Testis (tissue), 3 donors: Measurements from ENCODE around the gene TTC7B. TPM values are rescaled to one million over a fixed set of nuclear protein-coding genes. Genes with fewer than 3 reads are reported as not detected.

Source experiments
- DNase-seq: peaks from one replicate; pipeline ENCODE4 v3.0.0-alpha.2; 2019
- H3K27ac ChIP-seq, 2 donors: fragments of 200-600 bp; sonication (generic); one replicate each; pipeline ENCODE4 v1.5.1; 2019
- H3K27me3 ChIP-seq: fragments of 200-600 bp; sonication (generic); one replicate; pipeline ENCODE4 v1.5.1; 2019
- H3K36me3 ChIP-seq: fragments of 200-600 bp; sonication (generic); one replicate; pipeline ENCODE4 v1.5.1; 2017; ENCODE audit warnings: low read depth; ENCODE audit errors: missing control alignments
- H3K4me1 ChIP-seq: fragments of 200-600 bp; sonication (generic); one replicate; pipeline ENCODE4 v1.5.1; 2019
- H3K4me3 ChIP-seq, 2 donors: fragments of 200-600 bp; sonication (generic); one replicate each; pipeline ENCODE4 v1.5.1; 2017 to 2019
- H3K9me3 ChIP-seq: fragments of 200-600 bp; sonication (generic); one replicate; pipeline ENCODE4 v1.5.1; 2017
- CTCF ChIP-seq, 3 experiments: fragments of 450-650 bp in 2 of 3; fragments of 200-600 bp in 1 of 3; sonication (generic) in 1 of 3; IDR thresholded peaks; one replicate each; pipeline ENCODE4 v1.5.1; 2016 to 2019; ENCODE audit warnings: antibody characterized with exemption in 3 of 3, mild to moderate bottlenecking in 2 of 3, moderate library complexity in 1 of 3
- POLR2A ChIP-seq: fragments of 450-650 bp; IDR thresholded peaks from one replicate; pipeline ENCODE4 v1.6.1; 2017; ENCODE audit warnings: antibody characterized with exemption, mild to moderate bottlenecking, moderate library complexity
- WGBS, 2 donors: methylation state at CpG; one replicate each; pipeline ENCODE4 v1.1.5; 2018; 5-methylcytosine and 5-hydroxymethylcytosine counted together
- intact Hi-C: fragments of 100-400 bp; cut with DNase I; formaldehyde crosslinking; loops from one replicate; pipeline ENCODE4 v1.15.1; 2023; ENCODE audit warnings: low total_unique reads
- polyA plus RNA-seq: library from polyadenylated mRNA; stranded (reverse); fragments of 350-450 nt; fragmentation: Illumina TruSeq; extraction: RNeasy Lipid Tissue Mini Kit (QIAGEN cat#74804); gene quantifications from one replicate; pipeline ENCODE4 v1.2.3, GENCODE V29; 2014; ENCODE audit warnings: low read depth, low replicate concordance; ENCODE audit not compliant: insufficient read depth
- total RNA-seq, 2 donors: library from RNA; depleted of rRNA; stranded (reverse); fragments of >200 nt; gene quantifications; one replicate each; pipeline ENCODE4 v1.2.3, GENCODE V29; 2016

Gene TTC7B
- total and polyA plus RNA-seq, 3 donors from 2014 or later = 11.3 to 17.0 (median 12.1) TPM

- H3K4me1 ChIP-seq = peaks cover 13% of the 10 kb centered on the region
- no peaks in the 10 kb centered on the region for H3K9me3 ChIP-seq
- no peak for DNase-seq
- 90 to 91% methylated on average over 9 of the region's 9 CpGs for WGBS, 2 donors
- TF ChIP-seq CTCF (IDR thresholded peaks at IDR 0.05) = no peak
- no peaks in the 10 kb centered on the region for H3K27me3 ChIP-seq
- no peaks in the 10 kb centered on the region for H3K36me3 ChIP-seq
- H3K4me3 ChIP-seq = no peak overlapping the region
- no peak overlapping the region for H3K27ac ChIP-seq
- intact Hi-C loops = no loop called here
Observed at GRCh38 chr14:90544566-90544965, 271.7 kb downstream of the TTC7B start.

- 89 to 96% methylated on average over 6 of the region's 6 CpGs for WGBS, 2 donors
- H3K4me1 ChIP-seq = peaks cover 13% of the 10 kb centered on the region
- TF ChIP-seq POLR2A = no peak
- no peak for TF ChIP-seq CTCF (IDR thresholded peaks at IDR 0.05)
- no peaks in the 10 kb centered on the region for H3K9me3 ChIP-seq
- H3K36me3 ChIP-seq = no peaks in the 10 kb centered on the region
- H3K4me3 ChIP-seq = no peak overlapping the region
- no peak overlapping the region for H3K27ac ChIP-seq
- intact Hi-C loops = no loop called here
- H3K27me3 ChIP-seq = no peaks in the 10 kb centered on the region
- DNase-seq = no peak
Observed at GRCh38 chr14:90543876-90544275, 272.4 kb downstream of the TTC7B start.

GRCh38 chr14:90541076-90541634 is 275.1 kb downstream of the TTC7B start:
- Histone ChIP-seq H3K9me3 (no peaks in the 10 kb centered on the region), H3K4me1 (peaks cover 15% of the 10 kb centered on the region), H3K27me3 (no peaks in the 10 kb centered on the region), H3K36me3 (no peaks in the 10 kb centered on the region), H3K27ac (no peak overlapping the region), H3K4me3 (no peak overlapping the region)
- DNase-seq = no peak
- intact Hi-C loops = no loop called here
- TF ChIP-seq CTCF (IDR thresholded peaks at IDR 0.05) (no peak), POLR2A (no peak)
- WGBS, 2 donors = 95 to 96% methylated on average over 8 to 26 of the region's 26 CpGs

- H3K9me3 ChIP-seq = no peaks in the 10 kb centered on the region
- intact Hi-C loops = no loop called here
Observed at GRCh38 chr14:90540437-90540836, 275.8 kb downstream of the TTC7B start.

More at GRCh38 chr14:90540437-90540836, 275.8 kb downstream of the TTC7B start:
- no peaks in the 10 kb centered on the region for H3K36me3 ChIP-seq
- no peaks in the 10 kb centered on the region for H3K27me3 ChIP-seq
- no peak for TF ChIP-seq CTCF (IDR thresholded peaks at IDR 0.05)
- TF ChIP-seq POLR2A = no peak
- WGBS, 2 donors = 92 to 95% methylated on average over 4 of the region's 4 CpGs
- H3K4me3 ChIP-seq = no peak overlapping the region
- H3K27ac ChIP-seq = no peak overlapping the region
- no peak for DNase-seq
- H3K4me1 ChIP-seq = peaks cover 16% of the 10 kb centered on the region
